HG03039 (cell line): ENCODE measurements around the gene CRB3.
A peak's percentile ranks its signal among the peaks of the same experiment; 100 is the strongest.
"Not testable (repeated sequence)": the region's sequence is repeated elsewhere in the genome, so short reads cannot be mapped to it uniquely, and the experiment has no call there.

Experiments used
- ATAC-seq: cut with Tn5 transposase; IDR thresholded peaks from one replicate; pipeline ENCODE4 v1.9.1; 2021; ENCODE audit warnings: mild to moderate bottlenecking, moderate library complexity; ENCODE audit not compliant: unreplicated experiment

The CRB3 gene

GRCh38 chr19:6490134-6490533 is 26.1 kb downstream of the CRB3 start:
- ATAC-seq = no peak

- ATAC-seq = no peak
Measured at GRCh38 chr19:6491802-6492592, 27.9 kb downstream of the CRB3 start.

GRCh38 chr19:6494438-6495036 is 30.5 kb downstream of the CRB3 start:
- no peak for ATAC-seq

- ATAC-seq = no peak
Measured at GRCh38 chr19:6495947-6496346, 31.9 kb downstream of the CRB3 start.

- ATAC-seq = no peak
Measured at GRCh38 chr19:6498294-6499036, 34.4 kb downstream of the CRB3 start.

GRCh38 chr19:6499052-6499790 is 35.1 kb downstream of the CRB3 start:
- ATAC-seq = no peak

- ATAC-seq = no peak
Measured at GRCh38 chr19:6500837-6501739, 37.0 kb downstream of the CRB3 start.

GRCh38 chr19:6501740-6502648 is 37.9 kb downstream of the CRB3 start, which contains the start of gene TUBB4A:
TSS of gene TUBB4A (minus strand) at chr19:6502309. CDS start at chr19:6502212, 97 bp downstream.
- ATAC-seq = no peak

GRCh38 chr19:6503407-6504201 is 39.5 kb downstream of the CRB3 start:
- ATAC-seq = no peak

- not testable (repeated sequence) for ATAC-seq
Measured at GRCh38 chr19:6508028-6508771, 44.1 kb downstream of the CRB3 start.

- no peak for ATAC-seq
Measured at GRCh38 chr19:6509118-6509971, 45.3 kb downstream of the CRB3 start.

- ATAC-seq = no peak
Measured at GRCh38 chr19:6510618-6511017, 46.5 kb downstream of the CRB3 start.

GRCh38 chr19:6514089-6514488 is 50.0 kb downstream of the CRB3 start:
- no peak for ATAC-seq

GRCh38 chr19:6514926-6515544 is 51.0 kb downstream of the CRB3 start:
- no peak for ATAC-seq

- peak; percentile 35 for ATAC-seq
Measured at GRCh38 chr19:6516018-6516658, 52.1 kb downstream of the CRB3 start.
